Esophagus squamous epithelium (tissue), 5 donors: ENCODE measurements around the gene RHBDD1. TPM values are rescaled to one million over a fixed set of nuclear protein-coding genes. Genes with fewer than 3 reads are reported as not detected.

ENCODE experiments used
- DNase-seq: peaks from one replicate; lab custom pipeline; 2025; lab: John Stamatoyannopoulos, UW
- H3K27ac ChIP-seq, 4 donors: fragments of 200-600 bp; sonication (generic); one replicate each; pipeline ENCODE4 v1.5.1; 2016 to 2019; ENCODE audit warnings: mild to moderate bottlenecking in 1 of 4
- H3K27me3 ChIP-seq, 4 donors: fragments of 200-600 bp; sonication (generic); 1 replicate in 3 of 4; 2 replicates in 1 of 4; pipeline versions ENCODE4 v1.5.1 to v1.6.0; 2017 to 2021; ENCODE audit warnings: antibody characterized with exemption in 1 of 4
- H3K36me3 ChIP-seq, 3 donors: fragments of 200-600 bp; sonication (generic); one replicate each; pipeline ENCODE4 v1.5.1; 2016 to 2019
- H3K4me1 ChIP-seq, 3 donors: fragments of 200-600 bp; sonication (generic); one replicate each; pipeline ENCODE4 v1.5.1; 2017 to 2019
- H3K4me3 ChIP-seq, 4 donors: fragments of 200-600 bp; sonication (generic); 1 replicate in 3 of 4; 2 replicates in 1 of 4; pipeline ENCODE4 v1.5.1; 2016 to 2019; ENCODE audit warnings: mild to moderate bottlenecking in 2 of 4, moderate library complexity in 1 of 4
- H3K9me3 ChIP-seq, 3 donors: fragments of 200-600 bp; sonication (generic); one replicate each; pipeline ENCODE4 v1.5.1; 2016 to 2019
- CTCF ChIP-seq, 6 experiments: fragments of 450-650 bp in 4 of 6; fragments of 200-600 bp in 2 of 6; sonication (generic) in 2 of 6; IDR thresholded peaks; one replicate each; pipeline ENCODE4 v1.5.1; 2016 to 2019; ENCODE audit warnings: antibody characterized with exemption in 6 of 6, mild to moderate bottlenecking in 4 of 6, moderate library complexity in 4 of 6
- POLR2A ChIP-seq, 4 donors: fragments of 450-650 bp; IDR thresholded peaks; one replicate each; pipeline ENCODE4 v1.6.1; 2017; ENCODE audit warnings: antibody characterized with exemption in 4 of 4, mild to moderate bottlenecking in 4 of 4, moderate library complexity in 3 of 4
- WGBS, 2 donors: methylation state at CpG; one replicate each; pipeline ENCODE4 v1.1.5; 2018; 5-methylcytosine and 5-hydroxymethylcytosine counted together
- intact Hi-C: fragments of 100-400 bp; cut with DNase I; formaldehyde crosslinking; loops from one replicate; pipeline ENCODE4 v1.15.0; 2022
- total RNA-seq, 4 donors: library from RNA; depleted of rRNA; stranded (reverse); fragments of >200 nt; gene quantifications; one replicate each; pipeline ENCODE4 v1.1.0, GENCODE V29; 2016
- donor health status: DM: yes; HTN: yes; CAD: no.

Gene RHBDD1
- total RNA-seq, 4 donors from 2014 or later, result 6.8 to 14.4 (median 10.3) TPM

DNA sequence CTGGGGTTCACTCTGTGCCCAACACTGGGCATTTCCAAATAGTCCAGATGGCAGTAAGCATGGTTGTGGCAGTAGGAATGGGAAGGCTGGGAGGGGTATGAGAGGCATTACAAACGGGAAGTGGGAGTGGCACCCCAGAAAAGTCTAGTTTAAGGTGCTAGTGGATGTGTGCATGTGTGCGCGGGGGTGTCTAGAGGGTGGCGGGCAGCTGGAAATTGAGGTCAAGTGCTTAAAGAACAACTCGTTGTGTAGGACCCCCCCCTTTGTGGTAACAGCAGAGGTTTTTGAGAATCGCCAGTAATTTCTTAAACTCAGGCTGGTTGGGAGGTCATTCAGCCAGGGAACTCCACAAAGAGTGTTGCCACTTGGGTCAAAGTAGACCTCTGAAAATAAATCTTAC is 69.9 kb downstream of the RHBDD1 start:
- H3K4me1 ChIP-seq, result no peaks in the 10 kb centered on the region
- H3K36me3 ChIP-seq, result peaks cover 0 to 41% (median 0%) of the 10 kb centered on the region in 3 donors
- intact Hi-C loops, result no loop called here
- H3K9me3 ChIP-seq, result no peaks in the 10 kb centered on the region
- H3K27me3 ChIP-seq, result no peaks in the 10 kb centered on the region
- WGBS, 2 donors, result 74 to 77% methylated on average over 6 of the region's 6 CpGs
- H3K4me3 ChIP-seq, result no peak overlapping the region
- TF ChIP-seq CTCF (IDR thresholded peaks at IDR 0.05), result no peak
- no peak for TF ChIP-seq POLR2A (IDR thresholded peaks at IDR 0.05)
- peak overlapping the region in 1 of 4 donors; percentile 3 for H3K27ac ChIP-seq
- DNase-seq, result no peak

- intact Hi-C loops, result no loop called here
- Histone ChIP-seq H3K36me3 (peaks cover 0 to 41% (median 0%) of the 10 kb centered on the region in 3 donors), H3K4me3 (no peak overlapping the region), H3K9me3 (no peaks in the 10 kb centered on the region), H3K27ac (peak overlapping the region in 1 of 4 donors; percentile 3), H3K27me3 (no peaks in the 10 kb centered on the region), H3K4me1 (no peaks in the 10 kb centered on the region)
- DNase-seq, result no peak
- no peak for TF ChIP-seq POLR2A (IDR thresholded peaks at IDR 0.05)
- WGBS, 2 donors, result 78 to 91% methylated on average over 4 of the region's 4 CpGs
Measured at GRCh38 chr2:226906163-226906693, 70.4 kb downstream of the RHBDD1 start.

DNA sequence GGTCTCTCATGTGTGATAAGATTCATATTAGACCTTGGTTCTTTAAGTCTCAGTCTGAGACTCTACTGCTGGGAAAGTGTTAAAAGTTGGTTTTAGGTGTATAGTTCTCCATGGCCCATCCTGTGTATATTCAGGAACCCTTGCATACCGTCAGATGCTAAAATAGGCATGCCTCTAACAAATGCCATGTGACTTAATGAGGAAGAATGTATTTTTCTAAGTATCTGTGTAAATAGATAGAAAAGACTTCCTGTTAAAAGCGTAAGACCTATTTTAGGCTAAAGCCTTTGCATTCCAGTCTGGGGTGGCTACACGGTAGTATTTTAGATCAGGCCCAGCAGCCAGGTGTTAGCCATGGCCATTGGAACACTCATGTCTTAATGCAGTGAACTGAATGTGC is 73.3 kb downstream of the RHBDD1 start:
- Histone ChIP-seq H3K27ac (peak overlapping the region in 1 of 4 donors; percentile 34), H3K27me3 (no peaks in the 10 kb centered on the region), H3K9me3 (no peaks in the 10 kb centered on the region), H3K36me3 (peaks cover 0 to 46% (median 0%) of the 10 kb centered on the region in 3 donors), H3K4me1 (no peaks in the 10 kb centered on the region), H3K4me3 (no peak overlapping the region)
- no peak for TF ChIP-seq CTCF (IDR thresholded peaks at IDR 0.05)
- no peak for TF ChIP-seq POLR2A (IDR thresholded peaks at IDR 0.05)
- intact Hi-C loops, result no loop called here
- 69 to 85% methylated on average over 3 of the region's 3 CpGs for WGBS, 2 donors
- no peak for DNase-seq

- 83 to 86% methylated on average over 2 of the region's 2 CpGs for WGBS, 2 donors
- no peak for DNase-seq
- no peak for TF ChIP-seq POLR2A (IDR thresholded peaks at IDR 0.05)
- TF ChIP-seq CTCF (IDR thresholded peaks at IDR 0.05), result no peak
- Histone ChIP-seq H3K27ac (no peak overlapping the region), H3K4me1 (no peaks in the 10 kb centered on the region), H3K27me3 (no peaks in the 10 kb centered on the region), H3K4me3 (no peak overlapping the region), H3K36me3 (peaks cover 0 to 50% (median 0%) of the 10 kb centered on the region in 3 donors), H3K9me3 (no peaks in the 10 kb centered on the region)
- intact Hi-C loops, result no loop called here
Measured at GRCh38 chr2:226909836-226910235, 74.0 kb downstream of the RHBDD1 start.

GRCh38 chr2:226910384-226910783 is 74.5 kb downstream of the RHBDD1 start:
- no peak for DNase-seq
- Histone ChIP-seq H3K27me3 (no peaks in the 10 kb centered on the region), H3K4me1 (no peaks in the 10 kb centered on the region), H3K27ac (no peak overlapping the region), H3K9me3 (no peaks in the 10 kb centered on the region), H3K36me3 (peaks cover 0 to 50% (median 0%) of the 10 kb centered on the region in 3 donors), H3K4me3 (no peak overlapping the region)
- intact Hi-C loops, result no loop called here
- TF ChIP-seq CTCF (IDR thresholded peaks at IDR 0.05) (no peak), POLR2A (IDR thresholded peaks at IDR 0.05) (no peak)
- WGBS, 2 donors, result 22 to 54% methylated on average over 1 of the region's 1 CpG
